HG03039 (cell line): ENCODE results near the gene MOSPD2.

Experiments
- ATAC-seq: cut with Tn5 transposase; IDR thresholded peaks from one replicate; pipeline ENCODE4 v1.9.1; 2021; ENCODE audit warnings: mild to moderate bottlenecking, moderate library complexity; ENCODE audit not compliant: unreplicated experiment

Gene MOSPD2

GRCh38 chrX:14872851-14873675, at the start of gene MOSPD2, which contains the start of gene FANCB:
Gene MOSPD2, plus strand, starts transcription at chrX:14873421. Its CDS starts 108 bp downstream, at chrX:14873529.
Gene FANCB, minus strand, starts transcription at chrX:14873069. Its CDS starts 7,559 bp downstream, at chrX:14865510.
- peak; percentile 97 for ATAC-seq

- no peak for ATAC-seq
These were observed 47.4 kb upstream of the MOSPD2 start for GRCh38 chrX:14825851-14826250.

- no peak for ATAC-seq
These were observed 46.9 kb upstream of the MOSPD2 start for GRCh38 chrX:14826319-14826718.

- no peak for ATAC-seq
These were observed 43.6 kb upstream of the MOSPD2 start for GRCh38 chrX:14829643-14830042.

- no peak for ATAC-seq
These were observed 41.1 kb upstream of the MOSPD2 start for GRCh38 chrX:14832151-14832550.

GRCh38 chrX:14832586-14832985, 40.6 kb upstream of the MOSPD2 start:
- ATAC-seq = no peak

GRCh38 chrX:14837155-14837554, 36.1 kb upstream of the MOSPD2 start:
- ATAC-seq = no peak

GRCh38 chrX:14843666-14844065, 29.6 kb upstream of the MOSPD2 start:
- ATAC-seq = no peak

GRCh38 chrX:14851526-14851925, 21.7 kb upstream of the MOSPD2 start:
- ATAC-seq = no peak

GRCh38 chrX:14864631-14865030, 8.6 kb upstream of the MOSPD2 start:
- ATAC-seq = no peak

GRCh38 chrX:14865201-14865600, 8.0 kb upstream of the MOSPD2 start:
- no peak for ATAC-seq

GRCh38 chrX:14871767-14872166, 1.5 kb upstream of the MOSPD2 start:
- ATAC-seq = no peak

- no peak for ATAC-seq
These were observed 866 bp upstream of the MOSPD2 start for GRCh38 chrX:14872355-14872754.

GRCh38 chrX:14873676-14874049, 442 bp downstream of the MOSPD2 start:
- no peak for ATAC-seq

- ATAC-seq = no peak
These were observed 2.4 kb downstream of the MOSPD2 start for GRCh38 chrX:14875624-14876023.

GRCh38 chrX:14883826-14884225, 10.6 kb downstream of the MOSPD2 start:
- no peak for ATAC-seq

GRCh38 chrX:14884714-14885113, 11.5 kb downstream of the MOSPD2 start:
- no peak for ATAC-seq

- ATAC-seq = no peak
These were observed 13.0 kb downstream of the MOSPD2 start for GRCh38 chrX:14886252-14886651.

GRCh38 chrX:14896273-14896672, 23.1 kb downstream of the MOSPD2 start:
- ATAC-seq = no peak

GRCh38 chrX:14897042-14897441, 23.8 kb downstream of the MOSPD2 start:
- no peak for ATAC-seq

GRCh38 chrX:14899607-14900006, 26.4 kb downstream of the MOSPD2 start:
- ATAC-seq = no peak

- ATAC-seq = no peak
These were observed 29.3 kb downstream of the MOSPD2 start for GRCh38 chrX:14902537-14902936.

GRCh38 chrX:14903891-14904290, 30.7 kb downstream of the MOSPD2 start:
- no peak for ATAC-seq
